ENCODE measurements around the gene SLC6A4.

DNA sequence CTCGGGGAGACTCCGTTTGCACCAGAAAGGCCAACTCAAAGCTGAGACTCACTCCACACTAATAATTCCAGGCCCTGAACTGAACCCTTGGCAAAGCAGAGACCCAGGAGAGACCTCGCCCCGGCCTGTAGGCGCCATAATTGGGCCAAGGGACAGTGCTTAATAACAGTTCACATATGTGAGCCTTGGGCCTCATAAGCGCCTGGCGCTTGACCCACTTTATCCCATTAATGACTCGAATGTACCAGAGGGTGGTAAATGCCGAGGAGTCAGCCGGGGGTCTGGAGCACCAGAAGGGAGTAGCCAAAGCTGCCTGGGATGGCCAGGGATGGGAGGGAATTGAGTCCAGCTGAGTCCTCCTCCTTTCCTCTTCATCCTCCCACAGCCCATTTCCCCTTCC, 24.6 kb downstream of the SLC6A4 start:
- TF ChIP-seq EP300 (IDR thresholded peaks at IDR 0.05; ENCODE audit: borderline replicate concordance) (no peak), TAF1 (IDR thresholded peaks at IDR 0.05; ENCODE audit: low read depth) (no peak), NFIC (IDR thresholded peaks at IDR 0.05) (no peak), CREB1 (IDR thresholded peaks at IDR 0.05; ENCODE audit: low read depth) (no peak), FOXM1 (IDR thresholded peaks at IDR 0.05; ENCODE audit: borderline replicate concordance, low read depth) (no peak), EGR1 (IDR thresholded peaks at IDR 0.05) (no peak), CEBPB (IDR thresholded peaks at IDR 0.05) (no peak), TCF12 (IDR thresholded peaks at IDR 0.05; ENCODE audit: low read depth) (no peak), YY1 (IDR thresholded peaks at IDR 0.05; ENCODE audit: low read depth) (no peak), ZBTB7A (IDR thresholded peaks at IDR 0.05; ENCODE audit: low read depth) (no peak), RAD21 (IDR thresholded peaks at IDR 0.05; ENCODE audit: low read depth) (no peak)
- TF ChIP-seq, protein P1, sequence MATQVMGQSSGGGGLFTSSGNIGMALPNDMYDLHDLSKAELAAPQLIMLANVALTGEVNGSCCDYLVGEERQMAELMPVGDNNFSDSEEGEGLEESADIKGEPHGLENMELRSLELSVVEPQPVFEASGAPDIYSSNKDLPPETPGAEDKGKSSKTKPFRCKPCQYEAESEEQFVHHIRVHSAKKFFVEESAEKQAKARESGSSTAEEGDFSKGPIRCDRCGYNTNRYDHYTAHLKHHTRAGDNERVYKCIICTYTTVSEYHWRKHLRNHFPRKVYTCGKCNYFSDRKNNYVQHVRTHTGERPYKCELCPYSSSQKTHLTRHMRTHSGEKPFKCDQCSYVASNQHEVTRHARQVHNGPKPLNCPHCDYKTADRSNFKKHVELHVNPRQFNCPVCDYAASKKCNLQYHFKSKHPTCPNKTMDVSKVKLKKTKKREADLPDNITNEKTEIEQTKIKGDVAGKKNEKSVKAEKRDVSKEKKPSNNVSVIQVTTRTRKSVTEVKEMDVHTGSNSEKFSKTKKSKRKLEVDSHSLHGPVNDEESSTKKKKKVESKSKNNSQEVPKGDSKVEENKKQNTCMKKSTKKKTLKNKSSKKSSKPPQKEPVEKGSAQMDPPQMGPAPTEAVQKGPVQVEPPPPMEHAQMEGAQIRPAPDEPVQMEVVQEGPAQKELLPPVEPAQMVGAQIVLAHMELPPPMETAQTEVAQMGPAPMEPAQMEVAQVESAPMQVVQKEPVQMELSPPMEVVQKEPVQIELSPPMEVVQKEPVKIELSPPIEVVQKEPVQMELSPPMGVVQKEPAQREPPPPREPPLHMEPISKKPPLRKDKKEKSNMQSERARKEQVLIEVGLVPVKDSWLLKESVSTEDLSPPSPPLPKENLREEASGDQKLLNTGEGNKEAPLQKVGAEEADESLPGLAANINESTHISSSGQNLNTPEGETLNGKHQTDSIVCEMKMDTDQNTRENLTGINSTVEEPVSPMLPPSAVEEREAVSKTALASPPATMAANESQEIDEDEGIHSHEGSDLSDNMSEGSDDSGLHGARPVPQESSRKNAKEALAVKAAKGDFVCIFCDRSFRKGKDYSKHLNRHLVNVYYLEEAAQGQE (IDR thresholded peaks at IDR 0.05; ENCODE audit: low read depth) = no peak
- TF ChIP-seq, protein P2, sequence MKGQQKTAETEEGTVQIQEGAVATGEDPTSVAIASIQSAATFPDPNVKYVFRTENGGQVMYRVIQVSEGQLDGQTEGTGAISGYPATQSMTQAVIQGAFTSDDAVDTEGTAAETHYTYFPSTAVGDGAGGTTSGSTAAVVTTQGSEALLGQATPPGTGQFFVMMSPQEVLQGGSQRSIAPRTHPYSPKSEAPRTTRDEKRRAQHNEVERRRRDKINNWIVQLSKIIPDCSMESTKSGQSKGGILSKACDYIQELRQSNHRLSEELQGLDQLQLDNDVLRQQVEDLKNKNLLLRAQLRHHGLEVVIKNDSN (IDR thresholded peaks at IDR 0.05) = no peak
- TF ChIP-seq, protein P3, sequence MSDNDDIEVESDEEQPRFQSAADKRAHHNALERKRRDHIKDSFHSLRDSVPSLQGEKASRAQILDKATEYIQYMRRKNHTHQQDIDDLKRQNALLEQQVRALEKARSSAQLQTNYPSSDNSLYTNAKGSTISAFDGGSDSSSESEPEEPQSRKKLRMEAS (IDR thresholded peaks at IDR 0.05) = no peak
